B cell (primary cell): ENCODE measurements around the gene PIM3. TPM values are rescaled to one million over a fixed set of nuclear protein-coding genes. Genes with fewer than 3 reads are reported as not detected.
A peak's percentile ranks its signal among the peaks of the same experiment; 100 is the strongest.

Source experiments
- ATAC-seq: fragments of 200-7000 bp; cut with Tn5 transposase; one replicate; pipeline ENCODE4 v1.10.0; 2021; ENCODE audit warnings: low read depth, mild to moderate bottlenecking, moderate number of reproducible peaks, moderate library complexity
- CTCF ChIA-PET: fragments of 350-600 bp; sonication (Branson Sonifier 250); formaldehyde crosslinking; loops from one replicate; lab custom pipeline; 2021; ENCODE audit warnings: antibody characterized with exemption, inconsistent platforms; lab: Charles Lee
- POLR2A ChIA-PET: fragments of 350-600 bp; sonication (Branson Sonifier 250); formaldehyde crosslinking; loops from one replicate; lab custom pipeline; 2021; ENCODE audit warnings: antibody characterized with exemption; lab: Charles Lee
- DNase-seq: peaks from one replicate; pipeline ENCODE4 v3.0.0; 2013
- H2AFZ ChIP-seq: 2 replicates; pipeline ENCODE4 v1.6.1; 2012; ENCODE audit warnings: mild to moderate bottlenecking, low read depth, low read length; ENCODE audit not compliant: insufficient read depth, poor library complexity, severe bottlenecking
- H3K27ac ChIP-seq, 2 donors: 1 replicate in 1 of 2; 2 replicates in 1 of 2; pipeline ENCODE4 v1.5.1; 2012 to 2013; ENCODE audit warnings: low read length in 2 of 2, mild to moderate bottlenecking in 2 of 2, moderate library complexity in 1 of 2
- H3K27me3 ChIP-seq, 4 experiments: fragments of 200-600 bp in 1 of 4; sonication (generic) in 1 of 4; replicated peaks in 1 of 4; 1 replicate in 2 of 4; 2 replicates in 2 of 4; pipeline versions ENCODE4 v1.6.1 to v1.7.0; 2013 to 2016; ENCODE audit warnings: low read length in 3 of 4, mild to moderate bottlenecking in 2 of 4, mixed read lengths in 1 of 4, moderate library complexity in 1 of 4; ENCODE audit not compliant: insufficient read depth in 4 of 4, control insufficient read depth in 3 of 4; ENCODE audit errors: control extremely low read depth in 1 of 4
- H3K36me3 ChIP-seq, 2 experiments: replicated peaks in 1 of 2; 1 replicate in 1 of 2; 2 replicates in 1 of 2; pipeline versions ENCODE4 v1.6.1 to v1.7.1; 2013; ENCODE audit warnings: low read length in 1 of 2; ENCODE audit not compliant: insufficient read depth in 2 of 2, control insufficient read depth in 1 of 2; ENCODE audit errors: control extremely low read depth in 1 of 2, extremely low read depth in 1 of 2
- H3K4me1 ChIP-seq, 2 donors: fragments of 200-600 bp in 1 of 2; sonication (generic) in 1 of 2; 1 replicate in 1 of 2; 2 replicates in 1 of 2; pipeline versions ENCODE4 v1.5.1 to v1.6.1; 2013 to 2017; ENCODE audit warnings: low read length in 2 of 2; ENCODE audit not compliant: control insufficient read depth in 2 of 2, insufficient read depth in 2 of 2
- H3K4me2 ChIP-seq: replicated peaks from 2 replicates; pipeline ENCODE3; 2012; ENCODE audit warnings: mild to moderate bottlenecking, low read depth, low read length; ENCODE audit not compliant: poor library complexity, severe bottlenecking
- H3K4me3 ChIP-seq, 5 experiments: fragments of 200-600 bp in 1 of 5; sonication (generic) in 1 of 5; 1 replicate in 3 of 5; 2 replicates in 2 of 5; pipeline versions ENCODE4 v1.5.1 to v1.7.0; 2011 to 2016; ENCODE audit warnings: low read length in 4 of 5, mild to moderate bottlenecking in 4 of 5, low read depth in 2 of 5, control low read depth in 1 of 5, moderate library complexity in 1 of 5; ENCODE audit not compliant: insufficient read depth in 1 of 5; ENCODE audit errors: control extremely low read depth in 1 of 5, extremely low read depth in 1 of 5
- H3K79me2 ChIP-seq: fragments of 200-600 bp; sonication (generic); one replicate; pipeline ENCODE4 v1.6.0; 2016; ENCODE audit warnings: low read length; ENCODE audit not compliant: control insufficient read depth, insufficient read depth
- H3K9ac ChIP-seq: fragments of 200-600 bp; sonication (generic); 2 replicates; pipeline ENCODE4 v1.6.1; 2017; ENCODE audit warnings: mild to moderate bottlenecking, low read length, moderate library complexity
- H3K9me3 ChIP-seq, 3 donors: one replicate each; pipeline versions ENCODE4 v1.6.1 to v1.7.1; 2013; ENCODE audit warnings: low read length in 2 of 3; ENCODE audit not compliant: control insufficient read depth in 2 of 3, insufficient read depth in 1 of 3; ENCODE audit errors: control extremely low read depth in 1 of 3
- H4K20me1 ChIP-seq: 2 replicates; pipeline ENCODE4 v1.6.0; 2012; ENCODE audit warnings: mild to moderate bottlenecking, low read length; ENCODE audit not compliant: insufficient read depth, control insufficient read depth, poor library complexity, severe bottlenecking
- H3K27ac Mint-ChIP-seq: one replicate; pipeline ENCODE4 v1.8.0; 2021; ENCODE audit warnings: mixed read lengths
- H3K27me3 Mint-ChIP-seq: one replicate; pipeline ENCODE4 v1.8.0; 2021; ENCODE audit warnings: mixed read lengths
- H3K4me1 Mint-ChIP-seq: one replicate; pipeline ENCODE4 v1.8.0; 2021; ENCODE audit warnings: mixed read lengths
- H3K4me3 Mint-ChIP-seq: one replicate; pipeline ENCODE4 v1.8.0; 2021; ENCODE audit warnings: mixed read lengths
- H3K9me3 Mint-ChIP-seq: one replicate; pipeline ENCODE4 v1.8.0; 2022; ENCODE audit warnings: mixed read lengths; ENCODE audit not compliant: insufficient read depth
- CTCF ChIP-seq: fragments of 200-600 bp; IDR thresholded peaks from one replicate; pipeline ENCODE4 v1.8.0; 2022; ENCODE audit warnings: antibody characterized with exemption, mild to moderate bottlenecking
- EZH2 ChIP-seq: IDR thresholded peaks from 2 replicates; pipeline ENCODE4 v1.6.1; 2012; ENCODE audit warnings: borderline replicate concordance, low read depth, mild to moderate bottlenecking, moderate library complexity, low read length; ENCODE audit not compliant: insufficient read depth, poor library complexity, severe bottlenecking
- WGBS: methylation state at CpG from one replicate; pipeline ENCODE4 v1.1.5; 2013; ENCODE audit warnings: missing lambda C conversion rate; ENCODE audit not compliant: insufficient coverage; 5-methylcytosine and 5-hydroxymethylcytosine counted together
- intact Hi-C: fragments of 100-400 bp; cut with micrococcal nuclease; formaldehyde crosslinking; loops from one replicate; pipeline ENCODE4 v1.10.0; 2022
- polyA plus RNA-seq: library from polyadenylated mRNA; depleted of rRNA; stranded (reverse); fragments of >200 nt; gene quantifications from 2 replicates; pipeline ENCODE4 v1.2.3, GENCODE V29; 2012
- total RNA-seq, 2 donors: library from RNA; stranded (reverse); fragments of 120-200 nt in 1 of 2; gene quantifications; 1 replicate in 1 of 2; 2 replicates in 1 of 2; pipeline versions ENCODE4 v1.2.3 to v1.2.4, GENCODE V29; 2013 to 2022

Gene PIM3
- total and polyA plus RNA-seq, 2 donors (not counting 1 experiment from before 2014, with no cell fraction given), result 74.6 to 128 TPM

GRCh38 chr22:50008151-50009040, 47.8 kb downstream of the PIM3 start:
- no peaks in the 10 kb centered on the region for H3K9me3 Mint-ChIP-seq
- Histone ChIP-seq H3K27ac (no peak overlapping the region), H4K20me1 (no peaks in the 10 kb centered on the region), H3K27me3 (peaks cover 0 to 9% (median 4%) of the 10 kb centered on the region in 4 experiments), H3K36me3 (no peaks in the 10 kb centered on the region), H3K79me2 (no peaks in the 10 kb centered on the region), H3K9me3 (no peaks in the 10 kb centered on the region), H3K4me3 (no peak overlapping the region), H2AFZ (no peak overlapping the region), H3K9ac (no peak overlapping the region), H3K4me1 (peaks cover 22 to 24% of the 10 kb centered on the region in 2 donors), H3K4me2 (no peak overlapping the region)
- WGBS, result 88% methylated on average over 22 of the region's 24 CpGs
- intact Hi-C loops, result no loop called here
- H3K27ac Mint-ChIP-seq, result peak overlapping the region; percentile 37
- no peak for ATAC-seq
- POLR2A ChIA-PET, result interaction anchor here (0.6 kb wide), 1 partner anchor 23 kb away, joined by 3 read pairs; no protein-coding TSS in a partner anchor
- DNase-seq, result no peak
- peak overlapping the region; percentile 37 for H3K4me3 Mint-ChIP-seq
- CTCF ChIA-PET, result interaction anchor here (1.2 kb wide), 1 partner anchor 22 kb away, joined by 4 read pairs; no protein-coding TSS in a partner anchor
- peaks cover 5% of the 10 kb centered on the region for H3K27me3 Mint-ChIP-seq
- no peak for TF ChIP-seq EZH2
- TF ChIP-seq CTCF, result no peak
- peaks cover 24% of the 10 kb centered on the region for H3K4me1 Mint-ChIP-seq

DNA sequence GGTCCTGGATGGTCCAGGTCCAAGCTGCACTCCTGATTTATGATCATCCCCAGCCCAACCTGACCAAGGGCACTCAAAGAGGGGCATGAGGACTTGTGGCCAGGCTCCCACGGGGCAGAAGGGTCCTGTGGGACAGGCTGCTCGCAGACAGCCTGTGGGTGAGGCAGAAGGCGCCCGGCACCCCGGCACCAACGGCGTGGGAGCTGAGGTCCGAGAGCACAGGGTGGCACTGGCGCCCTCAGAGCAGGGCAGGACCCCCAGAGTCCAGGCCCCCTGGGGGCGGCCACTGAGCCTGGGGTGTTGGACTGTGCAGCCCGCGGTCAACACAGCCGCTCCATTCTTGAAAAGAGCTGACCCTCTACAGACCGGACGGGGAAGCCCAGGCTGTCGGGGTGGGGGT, 48.7 kb downstream of the PIM3 start:
- WGBS, result 92% methylated on average over 9 of the region's 16 CpGs
- Mint-ChIP-seq H3K4me1 (peaks cover 29% of the 10 kb centered on the region), H3K9me3 (no peaks in the 10 kb centered on the region), H3K27me3 (no peaks in the 10 kb centered on the region), H3K27ac (peak overlapping the region; percentile 76), H3K4me3 (peak overlapping the region; percentile 56)
- ATAC-seq (no peak), DNase-seq (peak; percentile 21)
- TF ChIP-seq CTCF (no peak), EZH2 (no peak)
- intact Hi-C loops, result no loop called here
- H3K9me3 ChIP-seq, result no peaks in the 10 kb centered on the region
- no peaks in the 10 kb centered on the region for H4K20me1 ChIP-seq
- H3K36me3 ChIP-seq, result no peaks in the 10 kb centered on the region
- peaks cover 0 to 14% (median 7%) of the 10 kb centered on the region in 4 experiments for H3K27me3 ChIP-seq
- H3K4me2 ChIP-seq, result no peak overlapping the region
- H2AFZ ChIP-seq, result no peak overlapping the region
- no peak overlapping the region for H3K27ac ChIP-seq
- H3K4me1 ChIP-seq, result peaks cover 27 to 30% of the 10 kb centered on the region in 2 donors
- no peak overlapping the region for H3K4me3 ChIP-seq
- ChIA-PET CTCF (interaction anchor here (1.2 kb wide), 1 partner anchor 21 kb away, joined by 4 read pairs; no protein-coding TSS in a partner anchor), POLR2A (interaction anchor here (0.6 kb wide), 1 partner anchor 24 kb away, joined by 3 read pairs; no protein-coding TSS in a partner anchor)
- no peaks in the 10 kb centered on the region for H3K79me2 ChIP-seq
- H3K9ac ChIP-seq, result no peak overlapping the region
